Hepatocyte (in vitro differentiated cells): ENCODE data around the gene ADAMTSL3.

Experiments
- EZH2 ChIP-seq: fragments of 200-600 bp; sonication (generic); IDR thresholded peaks from 2 replicates; pipeline ENCODE4 v1.6.1; 2016; ENCODE audit warnings: antibody characterized with exemption, mild to moderate bottlenecking, borderline replicate concordance
- EZH2phosphoT487 ChIP-seq: fragments of 200-600 bp; sonication (generic); IDR thresholded peaks from one replicate; pipeline ENCODE4 v1.6.1; 2018; ENCODE audit warnings: antibody characterized with exemption, mild to moderate bottlenecking, low read depth, moderate library complexity; ENCODE audit not compliant: unreplicated experiment, severe bottlenecking
- TF ChIP-seq, protein P1 (sequence below): fragments of 200-600 bp; sonication (generic); IDR thresholded peaks from 2 replicates; pipeline ENCODE4 v1.5.1; 2016; ENCODE audit warnings: antibody characterized with exemption, mild to moderate bottlenecking; ENCODE audit not compliant: poor library complexity

DNA sequence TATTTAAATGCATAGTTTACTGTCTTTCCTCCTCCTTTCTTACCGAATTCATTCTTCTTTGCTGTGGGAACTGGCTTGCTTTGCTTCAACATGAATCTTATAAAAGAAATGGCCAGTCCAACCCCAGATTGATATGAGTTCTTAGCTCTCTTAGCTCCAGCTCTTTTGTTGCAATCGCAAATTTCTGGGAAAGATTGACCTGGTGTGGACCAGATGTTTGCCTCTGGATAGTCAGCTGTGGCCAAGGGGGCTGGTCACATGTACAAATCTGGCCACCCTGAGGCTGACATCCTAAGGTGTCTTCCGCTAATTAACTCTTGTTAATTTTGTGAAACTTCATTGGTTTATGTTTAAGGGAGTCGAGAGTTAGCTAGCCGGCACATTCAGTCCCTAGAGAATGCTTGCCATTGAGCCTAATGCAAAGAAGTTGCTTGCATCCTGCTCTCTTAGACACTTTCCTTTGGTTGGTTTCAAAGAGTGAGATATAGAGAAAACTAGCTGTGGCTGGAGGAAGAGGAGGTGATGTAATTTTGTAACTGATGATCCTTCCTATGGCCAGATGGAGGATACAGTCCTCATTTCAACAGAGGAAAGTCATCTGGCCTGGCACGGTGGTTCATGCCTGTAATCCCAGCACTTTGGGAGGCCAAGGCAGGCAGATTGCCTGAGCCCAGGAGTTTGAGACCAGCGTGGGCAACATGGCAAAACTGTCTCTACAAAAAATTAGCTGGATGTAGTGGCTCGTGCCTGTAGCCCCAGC, 162.4 kb downstream of the ADAMTSL3 start:
- TF ChIP-seq, protein P1, sequence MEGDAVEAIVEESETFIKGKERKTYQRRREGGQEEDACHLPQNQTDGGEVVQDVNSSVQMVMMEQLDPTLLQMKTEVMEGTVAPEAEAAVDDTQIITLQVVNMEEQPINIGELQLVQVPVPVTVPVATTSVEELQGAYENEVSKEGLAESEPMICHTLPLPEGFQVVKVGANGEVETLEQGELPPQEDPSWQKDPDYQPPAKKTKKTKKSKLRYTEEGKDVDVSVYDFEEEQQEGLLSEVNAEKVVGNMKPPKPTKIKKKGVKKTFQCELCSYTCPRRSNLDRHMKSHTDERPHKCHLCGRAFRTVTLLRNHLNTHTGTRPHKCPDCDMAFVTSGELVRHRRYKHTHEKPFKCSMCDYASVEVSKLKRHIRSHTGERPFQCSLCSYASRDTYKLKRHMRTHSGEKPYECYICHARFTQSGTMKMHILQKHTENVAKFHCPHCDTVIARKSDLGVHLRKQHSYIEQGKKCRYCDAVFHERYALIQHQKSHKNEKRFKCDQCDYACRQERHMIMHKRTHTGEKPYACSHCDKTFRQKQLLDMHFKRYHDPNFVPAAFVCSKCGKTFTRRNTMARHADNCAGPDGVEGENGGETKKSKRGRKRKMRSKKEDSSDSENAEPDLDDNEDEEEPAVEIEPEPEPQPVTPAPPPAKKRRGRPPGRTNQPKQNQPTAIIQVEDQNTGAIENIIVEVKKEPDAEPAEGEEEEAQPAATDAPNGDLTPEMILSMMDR = no peak
- no peak for TF ChIP-seq EZH2phosphoT487
- TF ChIP-seq EZH2 = no peak
